ENCODE measurements around the gene REXO1. TPM values are rescaled to one million over a fixed set of nuclear protein-coding genes. Genes with fewer than 3 reads are reported as not detected.
A peak's percentile ranks its signal among the peaks of the same experiment; 100 is the strongest.

Gene REXO1
- polyA plus RNA-seq, 1 donor from 2014 or later = 13.7 TPM

GRCh38 chr19:1850809-1851653 is 2.7 kb upstream of the REXO1 start:
- H3K36me3 Mint-ChIP-seq = peaks cover 2% of the 10 kb centered on the region
- H3K27ac Mint-ChIP-seq = peak overlapping the region; percentile 81 to 88 (median 87)
- no peaks in the 10 kb centered on the region for H3K27me3 Mint-ChIP-seq
- no peaks in the 10 kb centered on the region for H3K9me3 Mint-ChIP-seq
- peaks cover 25 to 30% (median 29%) of the 10 kb centered on the region in 3 donors for H3K4me1 Mint-ChIP-seq
- peak overlapping the region in 3 of 4 donors; percentile 30 to 73 (median 72) for H3K4me3 Mint-ChIP-seq

DNA sequence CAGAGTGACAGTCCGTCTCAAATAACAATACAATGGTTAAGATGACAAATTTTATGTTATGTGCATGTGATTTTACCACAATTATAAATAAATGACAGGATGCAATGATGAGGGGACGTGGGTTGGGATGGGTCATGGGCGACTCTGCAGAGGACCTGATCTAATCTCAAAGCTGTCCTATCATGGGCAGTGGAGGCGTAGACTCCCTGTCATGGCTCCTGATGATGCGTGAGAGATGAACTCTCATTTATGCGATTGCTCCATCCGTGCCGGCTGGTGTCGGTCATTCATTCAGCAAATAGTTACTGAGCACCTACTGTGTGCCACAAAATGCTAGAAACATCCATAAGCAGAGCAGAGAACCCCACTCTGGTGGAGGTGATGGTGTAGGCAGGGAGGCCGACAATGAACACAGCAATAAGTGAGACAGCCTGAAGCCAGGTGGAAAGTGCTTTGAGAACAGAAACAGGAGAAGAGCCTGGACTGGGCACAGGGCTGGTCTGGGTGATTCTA is 1.7 kb upstream of the REXO1 start:
- Mint-ChIP-seq H3K9me3 (no peaks in the 10 kb centered on the region), H3K27me3 (no peaks in the 10 kb centered on the region), H3K36me3 (peaks cover 2% of the 10 kb centered on the region), H3K27ac (peak overlapping the region; percentile 19 to 88 (median 87)), H3K4me1 (peaks cover 24 to 31% (median 24%) of the 10 kb centered on the region in 3 donors), H3K4me3 (peak overlapping the region in 3 of 4 donors; percentile 15 to 73 (median 59))

DNA sequence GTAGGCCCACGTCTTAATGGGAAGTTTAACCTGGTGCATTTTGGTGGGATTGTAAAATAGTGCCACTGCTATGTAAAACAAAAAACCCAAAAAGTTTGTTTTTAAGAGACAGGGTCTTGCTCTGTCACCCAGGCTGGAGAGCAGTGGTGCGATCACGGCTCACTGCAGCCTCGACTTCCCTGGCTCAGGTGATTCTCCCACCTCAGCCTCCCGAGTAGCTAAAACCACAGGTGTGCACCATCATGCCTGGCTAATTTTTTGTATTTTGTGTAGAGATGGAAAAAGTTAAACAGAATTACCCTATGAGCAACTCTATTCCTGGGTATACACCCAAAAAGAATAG is 820 bp upstream of the REXO1 start:
- Mint-ChIP-seq H3K9me3 (no peaks in the 10 kb centered on the region), H3K27ac (peak overlapping the region; percentile 87 to 93 (median 88))

GRCh38 chr19:1847684-1848398 is 442 bp downstream of the REXO1 start:
- Mint-ChIP-seq H3K27ac (peak overlapping the region; percentile 90 to 98 (median 95)), H3K9me3 (no peaks in the 10 kb centered on the region), H3K4me3 (peak overlapping the region; percentile 83 to 94 (median 92)), H3K27me3 (no peaks in the 10 kb centered on the region), H3K4me1 (peaks cover 20 to 26% (median 21%) of the 10 kb centered on the region in 3 donors), H3K36me3 (no peaks in the 10 kb centered on the region)

More for the DNA sequence above, 820 bp upstream of the REXO1 start:
- no peaks in the 10 kb centered on the region for H3K27me3 Mint-ChIP-seq
- peaks cover 2% of the 10 kb centered on the region for H3K36me3 Mint-ChIP-seq
- H3K4me1 Mint-ChIP-seq = peaks cover 24 to 31% (median 25%) of the 10 kb centered on the region in 3 donors
- peak overlapping the region in 3 of 4 donors; percentile 72 to 90 (median 73) for H3K4me3 Mint-ChIP-seq

- Mint-ChIP-seq H3K27me3 (no peaks in the 10 kb centered on the region), H3K27ac (peak overlapping the region; percentile 90 to 98 (median 95)), H3K36me3 (no peaks in the 10 kb centered on the region), H3K9me3 (no peaks in the 10 kb centered on the region), H3K4me1 (peaks cover 20 to 26% (median 23%) of the 10 kb centered on the region in 3 donors), H3K4me3 (peak overlapping the region; percentile 83 to 94 (median 92))
Measured at GRCh38 chr19:1847348-1847683, 967 bp downstream of the REXO1 start.

DNA sequence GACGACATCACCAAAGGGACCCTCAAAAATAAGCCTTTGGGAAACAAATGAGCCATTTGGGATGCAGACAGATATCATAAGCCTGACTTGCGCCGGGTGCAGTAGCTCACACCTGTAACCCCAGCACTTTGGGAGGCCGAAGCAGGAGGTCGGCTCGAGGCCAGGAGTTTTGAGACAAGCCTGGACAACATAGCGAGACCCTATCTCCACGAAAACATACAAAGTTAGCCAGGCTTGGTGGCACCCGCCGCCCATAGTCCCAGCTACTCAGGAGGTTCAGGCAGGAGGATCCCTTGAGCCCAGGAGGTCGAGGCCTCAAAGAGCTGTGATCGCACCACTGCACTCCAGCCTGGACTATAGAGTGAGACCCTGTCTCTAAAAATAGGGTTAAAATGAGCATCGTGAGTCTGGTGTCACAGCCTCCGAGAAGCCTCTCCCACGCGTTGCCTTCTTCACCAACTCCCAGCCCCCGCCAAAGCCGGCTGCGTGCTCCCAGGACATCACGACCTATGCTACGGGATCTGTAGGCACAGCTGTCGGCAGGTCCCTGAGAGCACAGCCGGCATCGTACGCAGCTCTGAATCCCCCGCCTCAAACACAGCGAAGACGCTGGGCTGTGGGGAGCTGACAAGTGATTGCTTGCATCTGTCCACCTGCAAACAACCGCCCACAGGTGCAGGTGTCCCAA is 1.6 kb downstream of the REXO1 start:
- Mint-ChIP-seq H3K4me3 (peak overlapping the region; percentile 83 to 94 (median 92)), H3K9me3 (no peaks in the 10 kb centered on the region), H3K4me1 (peaks cover 22 to 27% (median 26%) of the 10 kb centered on the region in 3 donors), H3K36me3 (no peaks in the 10 kb centered on the region), H3K27ac (peak overlapping the region; percentile 53 to 95 (median 74)), H3K27me3 (no peaks in the 10 kb centered on the region)

DNA sequence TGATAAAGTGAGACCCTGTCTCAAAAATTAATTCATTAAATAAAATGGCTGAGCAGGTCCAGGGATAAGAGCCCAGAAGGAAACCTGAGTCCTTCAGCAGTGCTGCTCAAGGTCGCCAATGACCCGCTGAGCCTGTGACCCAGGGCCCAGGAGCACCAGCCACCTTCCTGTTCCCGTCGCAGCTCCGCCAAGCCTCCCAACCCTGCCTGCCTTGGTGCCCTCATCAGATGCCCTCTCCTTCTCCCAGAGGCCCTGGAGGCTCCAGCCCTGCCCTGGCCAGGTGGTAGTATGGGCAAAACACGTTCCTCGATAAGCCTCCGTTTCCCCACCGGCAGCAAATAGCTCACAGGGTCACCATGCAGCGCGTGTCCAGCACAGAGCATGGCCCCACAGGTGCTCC is 2.6 kb downstream of the REXO1 start:
- peaks cover 20 to 35% (median 26%) of the 10 kb centered on the region in 3 donors for H3K4me1 Mint-ChIP-seq
- H3K4me3 Mint-ChIP-seq = peak overlapping the region in 2 of 4 donors; percentile 79 to 94
- no peaks in the 10 kb centered on the region for H3K27me3 Mint-ChIP-seq
- H3K36me3 Mint-ChIP-seq = no peaks in the 10 kb centered on the region
- peak overlapping the region in 1 of 3 donors; percentile 95 for H3K27ac Mint-ChIP-seq
- H3K9me3 Mint-ChIP-seq = no peaks in the 10 kb centered on the region

DNA sequence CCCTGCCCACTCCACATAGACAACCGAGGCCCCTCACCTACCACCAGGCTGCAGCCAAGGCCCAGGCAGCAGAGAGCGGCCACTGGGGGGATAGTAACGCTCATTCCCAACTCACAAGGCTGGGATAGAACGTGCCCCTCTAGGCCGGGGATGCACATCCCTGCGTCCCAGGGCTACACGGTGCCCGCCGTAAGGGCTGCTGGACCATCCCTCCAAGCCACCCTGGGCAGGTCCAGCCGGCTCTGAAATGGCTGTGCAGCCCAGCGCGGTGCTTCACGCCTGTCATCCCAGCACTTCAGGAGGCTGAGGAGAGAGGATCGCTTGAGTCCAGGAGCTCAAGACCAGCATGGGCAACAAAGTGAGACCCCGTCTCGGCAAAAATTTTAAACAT is 3.2 kb downstream of the REXO1 start:
- H3K27me3 Mint-ChIP-seq = no peaks in the 10 kb centered on the region
- H3K9me3 Mint-ChIP-seq = no peaks in the 10 kb centered on the region
- peaks cover 24 to 38% (median 24%) of the 10 kb centered on the region in 3 donors for H3K4me1 Mint-ChIP-seq
- no peaks in the 10 kb centered on the region for H3K36me3 Mint-ChIP-seq
- peak overlapping the region in 2 of 3 donors; percentile 23 to 95 for H3K27ac Mint-ChIP-seq
- peak overlapping the region in 1 of 4 donors; percentile 17 for H3K4me3 Mint-ChIP-seq

DNA sequence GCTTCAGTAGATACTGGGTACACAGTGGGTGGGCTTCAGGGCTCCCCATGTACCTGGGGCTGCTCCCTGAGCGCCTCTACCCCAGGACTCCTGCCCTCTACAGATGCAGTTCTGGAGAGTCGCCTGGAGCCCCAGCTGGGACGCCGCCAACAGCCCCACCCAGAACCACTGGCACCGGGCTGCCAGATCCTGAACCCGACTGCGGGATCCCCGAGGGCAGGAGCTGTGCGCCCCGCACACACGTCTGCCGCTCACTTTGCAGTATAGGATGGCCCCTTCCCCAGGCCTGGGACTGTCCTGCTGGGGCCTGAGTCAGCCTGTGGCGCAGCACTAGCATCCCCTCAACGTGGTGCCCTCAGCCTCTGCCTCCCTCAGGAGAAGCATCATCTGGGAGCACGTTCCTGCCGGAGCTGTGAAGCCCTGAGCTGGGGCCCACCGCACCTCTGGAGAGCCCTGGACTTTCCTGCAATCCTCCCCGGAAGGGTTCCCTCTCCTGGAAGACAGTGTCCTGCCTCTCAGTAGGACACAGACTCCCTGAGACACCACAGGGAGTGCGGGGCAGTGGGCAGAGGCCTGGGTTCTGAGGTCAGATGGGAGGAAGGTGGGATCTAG is 3.7 kb downstream of the REXO1 start:
- Mint-ChIP-seq H3K36me3 (no peaks in the 10 kb centered on the region), H3K4me1 (peaks cover 20 to 40% (median 23%) of the 10 kb centered on the region in 3 donors), H3K27ac (peak overlapping the region in 2 of 3 donors; percentile 23 to 56), H3K4me3 (peak overlapping the region in 2 of 4 donors; percentile 17 to 72), H3K27me3 (no peaks in the 10 kb centered on the region), H3K9me3 (no peaks in the 10 kb centered on the region)

GRCh38 chr19:1843646-1844394 is 4.5 kb downstream of the REXO1 start:
- H3K27me3 Mint-ChIP-seq = no peaks in the 10 kb centered on the region
- H3K4me1 Mint-ChIP-seq = peaks cover 17 to 41% (median 25%) of the 10 kb centered on the region in 3 donors
- no peaks in the 10 kb centered on the region for H3K36me3 Mint-ChIP-seq
- H3K4me3 Mint-ChIP-seq = peak overlapping the region in 2 of 4 donors; percentile 53 to 72
- no peaks in the 10 kb centered on the region for H3K9me3 Mint-ChIP-seq
- peak overlapping the region in 1 of 3 donors; percentile 56 for H3K27ac Mint-ChIP-seq

GRCh38 chr19:1843116-1843515 is 5.2 kb downstream of the REXO1 start:
- Mint-ChIP-seq H3K4me3 (peak overlapping the region in 1 of 4 donors; percentile 53), H3K4me1 (peaks cover 15 to 39% (median 25%) of the 10 kb centered on the region in 3 donors), H3K27me3 (no peaks in the 10 kb centered on the region), H3K36me3 (no peaks in the 10 kb centered on the region), H3K27ac (no peak overlapping the region), H3K9me3 (no peaks in the 10 kb centered on the region)

GRCh38 chr19:1841209-1841924 is 6.9 kb downstream of the REXO1 start:
- no peaks in the 10 kb centered on the region for H3K36me3 Mint-ChIP-seq
- H3K27me3 Mint-ChIP-seq = no peaks in the 10 kb centered on the region
- peak overlapping the region in 2 of 4 donors; percentile 39 to 71 for H3K4me3 Mint-ChIP-seq
- peaks cover 9 to 32% (median 23%) of the 10 kb centered on the region in 3 donors for H3K4me1 Mint-ChIP-seq
- peak overlapping the region in 2 of 3 donors; percentile 48 to 76 for H3K27ac Mint-ChIP-seq
- no peaks in the 10 kb centered on the region for H3K9me3 Mint-ChIP-seq

DNA sequence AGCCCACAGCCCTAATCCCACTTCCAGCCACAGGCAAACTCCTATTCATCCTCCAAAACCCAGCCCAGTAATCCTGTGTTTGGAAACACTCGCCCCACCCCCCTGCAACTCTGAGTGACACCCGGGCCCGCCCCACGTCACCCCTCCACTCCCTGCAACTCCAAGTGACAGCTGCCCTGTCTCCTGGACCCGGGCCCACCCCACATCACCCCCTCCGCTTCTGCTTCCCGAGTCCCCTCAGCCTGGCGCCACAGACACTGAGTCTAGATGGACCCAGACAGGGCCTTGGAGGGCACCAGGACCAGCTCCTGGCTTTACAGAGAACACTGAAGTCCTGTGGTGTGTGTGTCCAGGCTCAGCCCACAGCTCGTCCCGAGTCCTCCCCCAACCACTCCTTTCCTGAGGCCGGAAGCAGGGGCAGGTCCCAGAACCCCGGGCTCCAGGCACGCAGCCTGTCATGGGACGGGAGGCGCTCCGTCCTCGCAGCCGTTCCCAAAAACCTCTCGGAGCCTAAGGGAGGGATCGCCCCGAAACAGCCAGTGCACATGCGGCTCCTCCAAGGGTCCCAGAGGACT is 7.7 kb downstream of the REXO1 start:
- Mint-ChIP-seq H3K27me3 (no peaks in the 10 kb centered on the region), H3K4me1 (peaks cover 4 to 27% (median 17%) of the 10 kb centered on the region in 3 donors), H3K27ac (peak overlapping the region in 2 of 3 donors; percentile 73 to 77), H3K9me3 (no peaks in the 10 kb centered on the region), H3K4me3 (peak overlapping the region in 1 of 4 donors; percentile 71), H3K36me3 (no peaks in the 10 kb centered on the region)

Data from IgD-negative memory B cell (primary cell).